HEK293 (cell line): ENCODE data around the gene AGBL2.

Experiments
- CTCF ChIA-PET: fragments of 350-600 bp; formaldehyde crosslinking; extraction: SDS; loops from one replicate; lab custom pipeline; 2021; ENCODE audit warnings: antibody characterized with exemption; lab: Yijun Ruan, JAX
- POLR2A ChIA-PET: fragments of 300-600 bp; formaldehyde crosslinking; extraction: SDS; loops from one replicate; lab custom pipeline; 2020; ENCODE audit warnings: antibody characterized with exemption, inconsistent platforms; lab: Yijun Ruan, JAX
- H3K27ac ChIP-seq: fragments of 200-500 bp; sonication (Bioruptor generic); 2 replicates; pipeline ENCODE4 v1.5.1; 2014; ENCODE audit warnings: low read depth, low read length, control low read depth, inconsistent platforms; ENCODE audit errors: extremely low read depth
- H3K36me3 ChIP-seq, 2 experiments: fragments of 200-500 bp in 1 of 2; sonication (Bioruptor generic) in 1 of 2; 1 replicate in 1 of 2; 2 replicates in 1 of 2; pipeline ENCODE4 v1.5.1; 2014 to 2017; ENCODE audit warnings: inconsistent platforms in 2 of 2, low read length in 2 of 2; ENCODE audit not compliant: control insufficient read depth in 2 of 2, insufficient read depth in 1 of 2
- H3K4me1 ChIP-seq: fragments of 200-500 bp; sonication (Bioruptor generic); 2 replicates; pipeline ENCODE4 v1.5.1; 2014; ENCODE audit warnings: mild to moderate bottlenecking, low read length, inconsistent platforms; ENCODE audit not compliant: control insufficient read depth, insufficient read depth
- H3K4me3 ChIP-seq: 2 replicates; pipeline ENCODE4 v1.5.1; 2011; ENCODE audit warnings: low read depth, mild to moderate bottlenecking, control low read depth, low read length, moderate library complexity
- H3K9me3 ChIP-seq: fragments of 200-500 bp; sonication (Bioruptor generic); 2 replicates; pipeline ENCODE4 v1.5.1; 2014; ENCODE audit warnings: low read depth, low read length, inconsistent platforms; ENCODE audit not compliant: control insufficient read depth, insufficient read depth
- GLIS1 ChIP-seq: fragments of 450-650 bp; formaldehyde crosslinking; IDR thresholded peaks from 2 replicates; pipeline ENCODE4 v1.5.1; 2016; ENCODE audit warnings: missing biosample characterization, missing genetic modification characterization
- GLIS2 ChIP-seq: fragments of 450-650 bp; formaldehyde crosslinking; IDR thresholded peaks from 2 replicates; pipeline ENCODE4 v1.5.1; 2016; ENCODE audit warnings: missing biosample characterization, missing genetic modification characterization
- KLF17 ChIP-seq: fragments of 450-650 bp; formaldehyde crosslinking; IDR thresholded peaks from 2 replicates; pipeline ENCODE4 v1.5.1; 2016; ENCODE audit warnings: missing biosample characterization, missing genetic modification characterization
- PRDM10 ChIP-seq: fragments of 450-650 bp; formaldehyde crosslinking; IDR thresholded peaks from 2 replicates; pipeline ENCODE4 v1.5.1; 2016; ENCODE audit warnings: missing biosample characterization, missing genetic modification characterization
- PRDM2 ChIP-seq: fragments of 450-650 bp; formaldehyde crosslinking; IDR thresholded peaks from 2 replicates; pipeline ENCODE4 v1.5.1; 2016; ENCODE audit warnings: missing biosample characterization, missing genetic modification characterization, borderline replicate concordance
- ZFHX2 ChIP-seq: fragments of 450-650 bp; formaldehyde crosslinking; conservative IDR thresholded peaks from 2 replicates; pipeline ENCODE4 v1.5.1; 2016; ENCODE audit warnings: missing biosample characterization, missing genetic modification characterization
- ZNF132 ChIP-seq: fragments of 450-650 bp; formaldehyde crosslinking; IDR thresholded peaks from 2 replicates; pipeline ENCODE4 v1.5.1; 2017; ENCODE audit warnings: missing biosample characterization, missing genetic modification characterization, borderline replicate concordance
- ZNF155 ChIP-seq: fragments of 450-650 bp; formaldehyde crosslinking; IDR thresholded peaks from 2 replicates; pipeline ENCODE4 v1.5.1; 2016; ENCODE audit warnings: missing biosample characterization, missing genetic modification characterization
- ZNF248 ChIP-seq: fragments of 450-650 bp; formaldehyde crosslinking; IDR thresholded peaks from 2 replicates; pipeline ENCODE4 v1.5.1; 2017; ENCODE audit warnings: missing biosample characterization, missing genetic modification characterization
- ZNF280D ChIP-seq: fragments of 450-650 bp; formaldehyde crosslinking; IDR thresholded peaks from 2 replicates; pipeline ENCODE4 v1.5.1; 2016; ENCODE audit warnings: missing biosample characterization, missing genetic modification characterization
- ZNF433 ChIP-seq: fragments of 450-650 bp; formaldehyde crosslinking; IDR thresholded peaks from 2 replicates; pipeline ENCODE4 v1.5.1; 2016; ENCODE audit warnings: missing biosample characterization, missing genetic modification characterization, low read depth
- ZNF501 ChIP-seq: fragments of 450-650 bp; formaldehyde crosslinking; IDR thresholded peaks from 2 replicates; pipeline ENCODE4 v1.5.1; 2016; ENCODE audit warnings: missing biosample characterization, missing genetic modification characterization
- ZNF513 ChIP-seq: fragments of 450-650 bp; IDR thresholded peaks from 2 replicates; pipeline ENCODE4 v1.5.1; 2018; ENCODE audit warnings: missing biosample characterization, missing genetic modification characterization
- ZNF768 ChIP-seq: fragments of 450-650 bp; formaldehyde crosslinking; IDR thresholded peaks from 2 replicates; pipeline ENCODE4 v1.5.1; 2018; ENCODE audit warnings: missing biosample characterization, mild to moderate bottlenecking, missing genetic modification characterization

AGBL2 gene

GRCh38 chr11:47675851-47676250, 39.3 kb downstream of the AGBL2 start:
- peak; percentile 59; the same call in 1 of the 2 replicates for TF ChIP-seq PRDM10
- TF ChIP-seq ZNF433 (tag by site-specific recombination) = no peak
- TF ChIP-seq PRDM2 (tag by site-specific recombination) = no peak
- TF ChIP-seq ZNF132 = no peak
- POLR2A ChIA-PET = no interaction called here
- H3K27ac ChIP-seq = no peak overlapping the region
- H3K4me1 ChIP-seq = no peaks in the 10 kb centered on the region
- H3K36me3 ChIP-seq = no peaks in the 10 kb centered on the region
- CTCF ChIA-PET = interaction anchor here (0.6 kb wide), 2 partner anchors 43 to 185 kb away, joined by 3 read pairs; no protein-coding TSS in a partner anchor
- H3K4me3 ChIP-seq = no peak overlapping the region
- no peaks in the 10 kb centered on the region for H3K9me3 ChIP-seq

- no peak overlapping the region for H3K4me3 ChIP-seq
- CTCF ChIA-PET = no interaction called here
- TF ChIP-seq GLIS1 = 0 out of 2 replicates have a peak, but pooled peaks have one; percentile 20
- TF ChIP-seq ZNF155 (tag by site-specific recombination) = no peak
- TF ChIP-seq, all 188 proteins: peak for 1
- POLR2A ChIA-PET = interaction anchor here (0.7 kb wide), 1 partner anchor 29 kb away, joined by 3 read pairs; no protein-coding TSS in a partner anchor
- H3K9me3 ChIP-seq = no peaks in the 10 kb centered on the region
- H3K27ac ChIP-seq = no peak overlapping the region
- H3K36me3 ChIP-seq = no peaks in the 10 kb centered on the region
- H3K4me1 ChIP-seq = no peaks in the 10 kb centered on the region
Observed at GRCh38 chr11:47672283-47672730, 42.9 kb downstream of the AGBL2 start.

- Histone ChIP-seq H3K4me3 (no peak overlapping the region), H3K9me3 (no peaks in the 10 kb centered on the region), H3K27ac (no peak overlapping the region), H3K36me3 (no peaks in the 10 kb centered on the region), H3K4me1 (no peaks in the 10 kb centered on the region)
- ChIA-PET CTCF (no interaction called here), POLR2A (no interaction called here)
- TF ChIP-seq ZNF248 (tag by site-specific recombination) (no peak), ZNF768 (no peak), ZFHX2 (tag by site-specific recombination) (no peak), ZNF501 (tag by site-specific recombination) (no peak), ZNF513 (no peak), ZNF280D (tag by site-specific recombination) (no peak), KLF17 (tag by site-specific recombination) (no peak), GLIS2 (tag by site-specific recombination) (no peak)
Observed at GRCh38 chr11:47669856-47670255, 45.3 kb downstream of the AGBL2 start.
